Measurements from ENCODE around the gene ZMYM2. TPM values are rescaled to one million over a fixed set of nuclear protein-coding genes. Genes with fewer than 3 reads are reported as not detected.

Gene ZMYM2
- total RNA-seq, 1 donor from 2014 or later = 41.5 TPM

DNA sequence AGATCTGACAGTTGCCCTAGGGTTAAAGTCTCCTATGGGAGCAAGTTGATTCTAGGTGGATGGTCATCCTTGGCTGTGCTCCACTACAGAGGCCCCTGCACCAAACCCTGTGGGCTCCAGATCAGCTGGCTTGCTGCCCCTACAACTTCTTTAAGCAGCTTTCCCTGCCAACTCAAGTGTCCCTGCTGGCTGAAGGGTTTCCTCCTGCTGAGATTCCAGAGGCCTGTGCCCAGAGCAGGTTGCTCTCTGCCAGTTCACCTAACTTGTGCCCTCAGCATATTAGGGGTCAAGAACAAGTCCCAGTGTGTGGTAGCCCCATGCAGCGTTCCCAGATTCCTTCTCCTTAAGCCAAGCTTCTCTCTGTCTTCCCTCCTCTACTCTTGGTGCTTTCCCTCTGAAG is 85.6 kb downstream of the ZMYM2 start:
- no peak for DNase-seq (ENCODE audit: low read depth in 2 of 2)

DNA sequence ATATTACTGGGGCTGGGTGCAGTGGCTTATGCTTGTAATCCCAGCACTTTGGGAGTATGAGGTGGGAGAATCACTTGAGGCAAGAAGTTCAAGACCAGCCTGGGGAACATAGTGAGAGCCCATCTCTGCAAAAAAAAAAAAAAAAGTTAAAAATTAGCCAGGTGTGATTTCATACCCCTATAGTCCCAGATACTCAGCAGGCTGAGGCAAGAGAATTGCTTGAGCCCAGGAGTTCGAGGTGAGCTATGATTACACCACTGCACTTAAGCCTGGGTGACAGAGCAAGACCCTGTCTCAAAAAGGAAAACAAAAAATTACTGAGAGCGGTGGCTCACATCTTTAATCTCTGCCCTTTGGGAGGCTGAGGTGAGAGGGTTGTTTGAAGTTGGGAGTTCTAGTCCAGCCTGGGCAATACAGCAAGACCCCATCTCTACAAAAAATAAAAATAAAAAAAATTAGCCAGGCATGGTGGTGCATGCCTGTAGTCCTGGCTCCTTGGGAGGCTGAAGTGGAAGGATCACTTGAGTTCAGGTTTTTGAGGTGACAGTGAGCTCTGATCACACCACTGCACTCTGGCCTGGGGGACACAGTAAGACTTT is 87.5 kb downstream of the ZMYM2 start:
- DNase-seq (ENCODE audit: low read depth in 2 of 2) = no peak

DNA sequence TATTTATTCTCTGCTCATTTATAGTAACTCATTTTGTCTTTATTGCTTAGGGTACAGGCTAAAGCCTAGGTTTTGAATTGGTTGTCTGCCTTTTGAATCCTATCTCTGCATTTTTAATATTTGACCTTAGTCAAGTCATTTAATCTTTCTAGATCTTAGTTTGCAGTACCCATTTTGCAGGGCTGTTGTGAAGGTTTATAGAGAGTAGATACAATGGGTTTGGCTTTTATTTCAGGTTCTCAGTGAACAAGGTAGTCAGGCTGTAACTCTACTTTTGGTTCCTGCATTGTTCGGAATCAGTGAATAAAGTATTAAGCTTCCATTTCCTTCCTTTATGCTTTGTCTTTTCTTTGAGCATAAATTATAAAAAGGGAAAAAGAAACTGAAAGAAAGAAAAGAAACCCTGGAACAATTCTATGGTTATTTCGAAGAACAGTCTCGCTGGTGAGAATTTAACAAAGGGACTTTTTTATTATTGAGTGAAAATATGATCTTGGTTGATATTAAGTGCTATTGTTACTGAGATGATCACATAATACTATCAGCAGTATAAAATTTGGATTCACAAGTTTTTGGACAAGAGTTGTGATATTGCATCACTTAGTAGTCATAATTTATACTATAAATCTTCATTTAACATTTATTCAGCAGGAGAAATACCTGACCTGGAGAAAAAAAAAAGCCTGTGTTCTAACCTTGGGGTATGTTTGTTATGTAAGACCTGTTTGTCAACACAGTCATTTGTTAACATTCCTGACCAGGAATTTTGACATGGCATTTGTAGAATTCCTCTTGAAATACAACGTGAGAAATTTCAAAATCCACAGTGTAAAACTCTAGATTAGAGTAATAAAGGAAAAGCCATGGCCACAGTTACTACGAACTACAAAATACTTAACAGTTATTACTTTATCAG is 91.3 kb downstream of the ZMYM2 start:
- peak; percentile 19 to 40 for DNase-seq (ENCODE audit: low read depth in 2 of 2)

DNA sequence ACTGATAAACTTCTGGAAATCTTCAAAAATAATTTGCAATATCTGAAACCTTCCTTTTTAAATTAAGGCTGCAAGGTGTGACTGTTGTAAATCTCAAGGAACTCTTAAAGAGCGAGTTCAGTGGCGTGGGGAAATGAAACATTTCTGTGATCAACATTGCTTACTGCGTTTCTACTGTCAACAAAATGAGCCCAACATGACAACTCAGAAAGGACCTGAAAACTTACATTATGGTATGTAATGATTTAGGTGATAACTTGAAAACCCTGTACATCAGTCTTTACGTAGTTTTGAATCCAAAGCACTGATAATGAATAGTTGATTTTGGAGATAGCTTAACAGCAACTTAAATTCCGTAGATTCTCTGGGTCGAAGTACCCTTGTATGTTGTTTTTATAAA is 92.8 kb downstream of the ZMYM2 start:
- DNase-seq (ENCODE audit: low read depth in 2 of 2) = no peak

DNA sequence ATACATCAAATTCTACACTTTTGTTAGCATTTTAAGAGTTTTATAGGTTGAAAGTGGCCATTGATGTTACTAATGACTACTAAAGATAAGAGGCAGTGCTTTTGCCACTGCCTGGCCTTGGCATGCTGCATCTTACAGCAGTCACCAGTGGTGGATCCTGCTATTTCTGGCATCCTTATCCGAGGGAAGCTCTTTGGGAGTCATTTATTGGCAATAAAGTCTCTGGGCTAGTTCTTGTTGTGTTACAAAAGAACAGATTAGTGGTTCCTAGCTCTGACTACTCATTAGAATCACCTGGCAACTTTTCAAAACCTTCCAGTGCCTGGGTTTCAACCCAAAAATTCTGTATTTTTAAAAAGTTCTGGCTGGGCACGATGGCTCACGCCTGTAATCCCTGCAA is 94.5 kb downstream of the ZMYM2 start:
- DNase-seq (ENCODE audit: low read depth in 2 of 2) = no peak

DNA sequence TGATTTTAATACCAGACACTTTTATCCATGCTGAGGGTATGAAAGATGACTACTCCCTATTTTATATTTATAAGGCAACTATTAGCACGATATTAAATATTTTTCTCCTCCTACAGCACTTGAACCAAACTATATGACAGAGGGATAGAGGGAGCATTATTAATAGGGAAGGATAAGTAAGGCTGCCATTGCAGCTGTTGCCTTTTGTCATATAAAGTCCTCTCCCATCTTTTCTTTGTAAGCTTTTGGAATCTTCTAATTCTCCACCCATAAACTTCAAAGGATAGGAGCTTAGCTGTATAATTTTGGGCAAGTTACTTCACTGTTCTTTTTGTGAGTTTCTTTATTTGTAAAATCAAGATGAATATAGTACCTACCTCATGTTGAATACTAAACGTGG is 95.4 kb downstream of the ZMYM2 start:
- no peak for DNase-seq (ENCODE audit: low read depth in 2 of 2)

DNA sequence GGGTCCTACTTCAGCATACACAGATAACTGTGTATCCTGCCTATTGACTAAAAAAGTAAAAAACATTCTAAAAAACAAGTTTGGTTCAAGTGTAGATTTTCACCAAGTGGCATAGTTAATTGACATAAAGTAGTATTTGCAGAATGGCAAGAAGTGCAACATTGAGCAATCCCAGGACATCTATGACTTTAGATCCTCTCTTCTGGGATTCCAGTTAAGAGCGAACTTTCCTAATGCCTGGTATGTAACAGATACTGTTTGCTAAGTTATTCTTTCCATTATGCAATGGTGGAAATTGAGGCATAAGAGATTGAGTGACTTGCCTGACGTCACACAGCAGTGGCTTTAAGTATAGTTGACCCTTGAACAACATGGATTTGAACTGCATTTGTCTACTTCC is 96.1 kb downstream of the ZMYM2 start:
- DNase-seq (ENCODE audit: low read depth in 2 of 2) = no peak

DNA sequence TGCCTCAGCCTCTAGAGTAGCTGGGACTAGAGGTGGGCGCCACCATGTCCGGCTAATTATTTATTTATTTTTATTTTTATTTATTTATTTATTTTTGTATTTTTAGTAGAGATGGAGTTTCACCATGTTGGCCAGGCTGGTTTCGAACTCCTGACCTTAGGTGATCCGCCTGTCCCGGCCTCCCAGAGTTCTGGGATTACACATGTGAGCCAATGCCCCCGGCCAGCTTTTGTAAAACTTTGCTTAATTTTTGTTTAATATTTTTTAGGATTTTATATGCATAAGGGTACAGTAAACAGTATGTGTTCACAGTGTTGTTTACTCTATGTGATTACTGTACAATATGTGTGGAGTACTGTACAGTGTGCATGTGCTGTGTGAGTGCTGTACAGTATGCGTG is 98.7 kb downstream of the ZMYM2 start:
- no peak for DNase-seq (ENCODE audit: low read depth in 2 of 2)

DNA sequence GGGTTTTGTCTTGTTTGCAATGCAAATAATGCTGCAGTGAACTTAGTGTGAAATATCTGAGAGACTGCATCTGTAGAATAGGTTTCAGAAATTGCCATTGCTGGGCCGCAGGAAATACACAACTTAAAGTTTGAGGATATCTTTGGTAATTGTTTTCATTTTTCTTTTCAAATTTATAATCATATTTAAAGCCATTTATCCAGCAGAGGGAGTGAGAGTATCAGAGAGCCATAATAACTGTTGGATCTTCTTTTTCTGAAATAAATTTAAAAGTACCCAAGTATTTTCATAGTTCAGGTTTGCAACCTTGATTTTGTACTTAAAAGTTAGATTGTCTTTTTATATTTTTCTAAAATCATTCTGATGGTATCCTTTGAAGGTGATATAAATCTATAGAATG is 99.4 kb downstream of the ZMYM2 start:
- DNase-seq (ENCODE audit: low read depth in 2 of 2) = no peak

DNA sequence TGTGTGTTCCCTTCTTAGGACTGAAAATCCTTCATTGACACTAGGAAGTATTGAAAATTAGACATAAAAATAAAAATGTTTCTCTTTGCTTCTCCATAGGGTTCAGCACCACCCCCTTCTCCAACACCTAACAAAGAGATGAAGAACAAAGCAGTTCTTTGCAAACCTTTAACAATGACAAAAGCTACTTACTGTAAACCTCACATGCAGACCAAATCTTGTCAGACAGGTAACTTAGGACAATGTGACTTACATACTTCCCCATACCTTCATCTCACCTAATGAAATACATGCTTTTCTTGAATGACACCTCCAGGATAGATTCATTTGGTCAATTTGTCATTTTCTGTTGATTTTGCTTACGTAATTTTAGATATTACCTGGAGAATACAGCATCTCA is 99.9 kb downstream of the ZMYM2 start:
- no peak for DNase-seq (ENCODE audit: low read depth in 2 of 2)

DNA sequence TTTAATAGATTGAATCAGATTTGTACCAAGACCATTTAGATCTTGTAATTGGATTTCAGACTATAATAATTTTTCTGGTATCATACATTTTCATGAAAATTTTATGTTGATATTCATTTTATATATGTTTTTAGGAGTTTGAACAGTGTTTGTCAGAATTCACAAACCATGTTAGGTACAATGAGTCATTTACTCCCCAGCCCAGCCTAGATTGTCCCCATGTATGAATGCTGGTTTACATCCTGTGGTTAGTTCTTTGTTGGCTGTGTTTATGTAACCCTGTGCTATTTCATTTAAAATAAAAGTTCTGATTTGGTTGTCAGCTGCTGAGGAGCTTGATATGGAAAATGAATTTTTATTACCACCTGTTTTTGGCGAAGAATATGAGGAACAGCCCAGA is 105.6 kb downstream of the ZMYM2 start:
- DNase-seq (ENCODE audit: low read depth in 2 of 2) = peak; percentile 66 to 79

DNA sequence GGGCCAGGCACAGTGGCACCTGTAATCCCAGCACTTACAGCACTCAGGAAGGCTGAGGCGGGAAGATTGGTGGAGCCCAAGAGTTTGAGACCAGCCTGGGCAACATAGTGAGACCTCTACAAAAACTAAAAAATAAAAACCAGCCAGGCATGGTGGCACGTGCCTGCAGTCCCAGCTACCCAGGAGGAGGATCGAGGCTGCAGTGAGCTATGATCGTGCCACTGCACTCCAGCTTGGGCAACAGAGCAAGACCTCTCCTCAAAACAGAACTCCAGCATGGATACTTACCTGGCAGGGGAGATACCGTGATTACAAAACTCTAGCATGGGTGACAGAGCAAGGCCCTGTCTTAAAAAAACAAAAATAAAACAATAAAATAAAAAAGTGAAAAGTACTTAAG is 107.0 kb downstream of the ZMYM2 start:
- DNase-seq (ENCODE audit: low read depth in 2 of 2) = no peak

DNA sequence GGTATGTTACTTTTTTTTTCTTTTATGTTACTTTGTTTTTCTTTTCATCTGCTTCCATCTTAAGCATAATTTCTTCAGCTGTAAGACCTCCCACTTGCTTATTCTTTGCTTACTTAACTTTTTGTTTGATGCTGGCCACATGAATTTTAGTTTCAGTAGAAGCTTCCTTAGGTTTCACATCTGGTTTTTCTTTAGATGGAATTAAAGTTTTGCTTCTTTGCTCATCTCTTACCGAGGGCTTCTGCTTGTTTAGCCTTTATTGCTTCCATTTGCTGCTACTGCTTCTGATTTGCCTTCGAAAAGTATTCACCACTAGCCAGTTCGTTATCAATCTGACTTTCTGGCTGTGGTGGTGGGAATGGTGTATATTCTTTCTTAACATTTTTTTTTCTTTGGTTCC is 111.4 kb downstream of the ZMYM2 start:
- DNase-seq (ENCODE audit: low read depth in 2 of 2) = no peak

DNA sequence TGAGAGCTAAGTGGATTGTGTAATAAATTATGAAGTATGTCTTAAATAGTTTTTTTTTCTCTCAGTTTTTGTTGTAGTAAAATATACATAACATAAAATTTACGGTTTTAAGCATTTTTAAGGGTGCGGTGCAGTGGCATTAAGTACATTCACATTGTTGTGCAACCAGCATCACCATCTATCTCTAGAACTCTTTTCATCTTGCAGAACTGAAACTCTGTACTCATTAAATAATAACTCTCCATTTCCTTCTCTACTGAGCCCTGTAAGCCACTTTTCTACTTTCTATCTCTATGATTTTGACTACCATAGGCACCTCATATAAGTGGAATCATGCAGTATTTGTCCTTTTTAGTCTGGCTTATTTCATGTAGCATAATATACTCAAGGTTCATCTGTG is 115.2 kb downstream of the ZMYM2 start:
- no peak for DNase-seq (ENCODE audit: low read depth in 2 of 2)

DNA sequence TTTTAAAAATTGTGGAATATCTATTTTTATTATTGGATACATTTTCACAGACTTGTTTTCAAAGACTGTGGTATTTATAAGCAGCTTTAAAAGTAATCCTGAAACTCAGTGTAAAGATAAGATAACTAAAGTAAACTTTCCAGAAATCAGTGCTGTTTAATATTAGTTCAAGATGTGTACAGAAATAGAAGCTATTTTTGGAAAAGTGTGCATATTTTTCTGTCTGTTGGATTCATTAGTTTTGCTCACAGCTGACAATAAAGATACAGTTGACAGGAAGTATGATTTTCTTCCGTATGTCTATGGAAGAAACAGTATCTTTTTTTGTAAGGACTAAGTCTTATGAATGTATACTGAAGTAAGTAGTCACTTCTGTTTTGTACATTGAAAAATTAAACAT is 116.4 kb downstream of the ZMYM2 start:
- no peak for DNase-seq (ENCODE audit: low read depth in 2 of 2)

DNA sequence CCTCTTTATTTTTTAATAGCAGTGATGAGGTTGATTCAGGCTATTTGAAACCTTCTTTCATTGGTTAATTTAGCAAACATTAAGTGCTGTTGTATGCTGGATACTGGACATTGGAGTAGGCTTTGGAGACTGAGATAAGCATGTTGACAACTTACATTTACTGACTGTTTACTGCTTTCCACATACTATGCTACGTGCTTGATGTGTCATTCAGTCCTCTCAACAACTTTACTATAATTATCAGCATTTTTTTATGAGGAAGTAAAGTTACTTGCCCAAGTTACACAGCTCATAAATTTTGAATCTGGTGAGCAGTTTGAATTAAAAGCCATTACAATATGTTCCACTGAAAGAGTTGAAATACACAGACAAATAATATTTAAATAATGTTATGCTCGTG is 118.6 kb downstream of the ZMYM2 start:
- DNase-seq (ENCODE audit: low read depth in 2 of 2) = no peak

DNA sequence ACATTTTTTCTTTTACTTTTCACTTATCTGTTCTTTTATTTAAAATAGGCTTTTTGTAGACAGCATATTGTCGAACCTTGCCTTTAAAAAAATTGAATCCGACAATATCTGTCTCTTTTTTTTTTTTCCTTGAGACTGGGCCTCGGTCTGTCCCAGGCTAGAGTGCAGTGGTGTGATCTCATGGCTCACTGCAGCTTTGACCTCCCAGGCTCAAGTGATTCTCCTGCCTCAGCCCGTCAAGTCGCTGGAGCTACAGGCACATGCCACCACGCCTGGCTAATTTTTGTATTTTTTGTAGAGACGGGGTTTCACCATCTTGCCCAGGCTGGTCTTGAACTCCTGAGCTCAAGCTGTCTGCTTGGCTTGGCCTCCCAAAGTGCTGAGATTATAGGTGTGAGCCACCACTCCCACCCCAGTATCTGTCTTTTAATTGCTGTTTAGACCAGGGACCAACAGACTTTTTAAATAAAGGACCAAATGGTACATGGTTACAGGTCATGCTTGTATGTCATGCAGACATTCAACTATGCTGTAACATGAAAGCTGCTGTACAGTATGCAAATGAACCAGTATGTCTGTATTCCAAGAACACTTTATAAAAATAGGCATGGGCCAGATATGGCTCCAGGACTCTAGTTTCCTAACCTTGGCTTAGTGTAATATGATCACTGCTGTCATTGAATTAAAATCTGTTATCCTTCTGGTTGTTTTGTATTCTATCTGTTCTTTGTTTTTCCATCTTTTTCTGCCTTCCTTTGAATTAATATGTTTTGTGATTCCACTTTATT is 122.0 kb downstream of the ZMYM2 start:
- DNase-seq (ENCODE audit: low read depth in 2 of 2) = no peak

DNA sequence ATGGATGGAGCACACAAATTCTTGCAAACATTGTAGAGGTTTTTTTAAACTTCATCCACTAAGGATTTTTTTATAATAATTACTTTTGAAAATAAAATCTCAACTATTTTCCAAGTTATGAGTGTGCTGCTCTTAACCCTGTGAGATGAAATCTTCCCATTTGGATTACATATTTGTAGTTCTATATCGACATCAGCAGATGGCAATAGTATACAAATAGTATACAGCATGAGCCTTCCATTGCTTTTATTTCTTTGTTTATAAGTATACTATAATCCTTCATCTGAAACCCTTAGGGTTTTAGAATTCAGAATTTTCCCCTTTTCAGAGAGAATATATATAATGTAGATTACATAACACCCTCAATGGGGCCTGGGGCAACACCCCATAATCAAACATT is 131.8 kb downstream of the ZMYM2 start:
- no peak for DNase-seq (ENCODE audit: low read depth in 2 of 2)

DNA sequence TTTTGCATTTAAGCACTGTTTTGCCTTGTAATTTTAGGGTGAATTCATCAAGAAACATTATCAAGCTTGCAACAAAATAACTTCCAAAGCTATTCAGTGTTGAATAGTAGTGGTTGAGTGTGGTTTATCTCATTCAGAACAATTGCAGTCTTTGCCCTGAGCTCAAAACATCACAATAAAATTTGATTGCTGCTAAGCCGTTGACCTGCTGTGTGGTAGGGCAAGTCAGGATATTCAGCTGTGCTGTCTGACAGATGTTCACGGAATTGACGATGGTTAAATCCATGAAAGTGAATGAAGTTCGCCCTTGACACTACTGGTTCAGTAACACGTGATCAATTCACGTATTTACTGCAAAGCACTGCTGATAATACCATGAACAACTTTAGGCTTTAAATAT is 135.4 kb downstream of the ZMYM2 start:
- DNase-seq (ENCODE audit: low read depth in 2 of 2) = no peak

DNA sequence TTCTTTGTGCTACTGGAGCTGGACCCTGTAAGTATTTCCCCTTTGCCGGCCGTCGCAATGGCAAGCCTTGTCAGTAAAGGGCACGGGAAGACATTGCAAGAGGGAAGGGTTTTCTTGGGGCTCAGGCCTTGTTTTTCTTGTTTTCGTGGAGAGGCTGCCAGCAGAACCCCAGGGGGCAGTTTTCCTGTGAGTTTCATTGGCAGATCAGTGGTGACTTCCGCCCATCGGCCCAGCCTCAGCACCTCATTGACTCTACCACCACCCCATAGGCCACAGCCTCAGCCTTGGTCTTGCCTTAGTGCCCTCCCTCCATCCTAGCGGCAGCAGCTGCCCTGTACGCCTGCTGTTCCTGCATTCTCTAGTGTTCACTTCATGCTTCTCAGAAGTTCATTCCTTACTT is 140.8 kb downstream of the ZMYM2 start:
- no peak for DNase-seq (ENCODE audit: low read depth in 2 of 2)

DNA sequence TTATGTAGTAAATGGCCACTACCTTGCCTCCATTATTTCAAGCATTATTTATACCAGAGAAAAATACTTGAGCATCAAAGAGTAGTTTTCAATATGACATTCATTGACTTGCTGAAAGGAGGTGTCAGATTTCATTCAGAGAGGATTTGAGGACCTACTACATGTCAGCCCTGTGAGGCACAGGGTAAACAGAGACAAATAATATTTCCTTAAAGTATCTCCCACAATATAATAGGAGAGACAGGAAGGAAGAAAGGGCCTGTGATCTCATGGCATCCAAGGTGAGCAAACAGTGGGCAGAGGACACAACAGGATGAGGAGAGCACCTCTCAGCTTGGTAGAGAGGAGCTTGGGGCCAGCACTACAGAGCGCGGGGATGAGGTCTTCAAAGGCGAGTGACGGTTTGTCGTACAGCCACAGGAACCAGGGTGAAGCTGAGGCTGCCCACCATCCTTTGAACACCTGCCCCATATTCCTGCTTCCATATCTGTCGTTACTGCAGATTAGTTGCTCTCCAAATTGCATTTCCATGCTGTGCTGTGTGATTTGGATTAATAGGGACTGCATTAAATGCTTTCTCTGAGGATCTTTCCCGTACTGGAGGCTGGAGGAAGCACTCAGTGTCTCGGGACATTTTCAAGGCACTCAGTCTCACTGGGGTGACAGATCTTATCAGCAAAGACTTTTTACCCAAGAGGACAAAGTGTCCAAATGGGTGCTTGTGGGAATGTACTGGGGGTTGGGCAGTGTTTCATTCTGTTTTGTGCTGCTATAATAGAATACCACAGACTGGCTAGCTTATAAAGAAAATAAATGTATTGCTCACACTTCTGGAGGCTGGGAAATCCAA is 143.2 kb downstream of the ZMYM2 start:
- DNase-seq (ENCODE audit: low read depth in 2 of 2) = no peak
